ENCODE measurements around the gene TRIM15. TPM values are rescaled to one million over a fixed set of nuclear protein-coding genes. Genes with fewer than 3 reads are reported as not detected.

Gene TRIM15
- total and polyA plus RNA-seq, 2 donors from 2014 or later, result 2.2 to 7.1 TPM

DNA sequence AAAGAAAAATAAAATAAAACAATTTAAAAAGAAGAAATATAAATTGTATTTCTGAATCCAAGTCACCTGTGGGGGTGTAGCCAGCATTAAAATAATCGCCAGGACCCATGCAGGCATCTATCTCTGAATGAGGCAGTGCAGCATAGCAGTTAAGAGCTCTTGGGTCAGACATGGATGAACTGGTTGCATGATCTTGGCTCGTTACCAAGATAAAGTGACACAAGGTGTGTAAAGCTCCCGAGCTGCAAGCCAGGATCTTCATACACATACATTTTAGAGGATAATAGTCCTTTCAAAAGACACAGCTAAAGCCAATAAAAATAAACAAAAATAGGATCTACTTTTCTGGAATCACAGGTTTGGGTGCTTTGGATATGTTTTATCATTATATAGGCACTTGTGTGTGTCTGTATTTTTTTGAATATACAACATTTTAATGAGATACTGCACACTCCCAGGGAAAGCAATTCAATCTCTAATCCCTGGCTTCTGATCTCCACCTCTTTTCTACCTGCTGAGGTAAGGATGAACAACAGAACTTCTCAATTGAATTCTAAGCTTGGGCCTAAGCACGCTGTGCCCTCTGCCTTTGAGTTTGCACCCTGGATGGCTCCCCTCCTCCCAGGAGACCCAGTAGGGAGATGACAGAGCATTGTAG is 11.2 kb upstream of the TRIM15 start:
- no peaks in the 10 kb centered on the region for H3K9me3 ChIP-seq (ENCODE audit: control insufficient read depth in 2 of 3, insufficient read depth in 1 of 3, low read length in 3 of 3)
- TF ChIP-seq, protein P1, sequence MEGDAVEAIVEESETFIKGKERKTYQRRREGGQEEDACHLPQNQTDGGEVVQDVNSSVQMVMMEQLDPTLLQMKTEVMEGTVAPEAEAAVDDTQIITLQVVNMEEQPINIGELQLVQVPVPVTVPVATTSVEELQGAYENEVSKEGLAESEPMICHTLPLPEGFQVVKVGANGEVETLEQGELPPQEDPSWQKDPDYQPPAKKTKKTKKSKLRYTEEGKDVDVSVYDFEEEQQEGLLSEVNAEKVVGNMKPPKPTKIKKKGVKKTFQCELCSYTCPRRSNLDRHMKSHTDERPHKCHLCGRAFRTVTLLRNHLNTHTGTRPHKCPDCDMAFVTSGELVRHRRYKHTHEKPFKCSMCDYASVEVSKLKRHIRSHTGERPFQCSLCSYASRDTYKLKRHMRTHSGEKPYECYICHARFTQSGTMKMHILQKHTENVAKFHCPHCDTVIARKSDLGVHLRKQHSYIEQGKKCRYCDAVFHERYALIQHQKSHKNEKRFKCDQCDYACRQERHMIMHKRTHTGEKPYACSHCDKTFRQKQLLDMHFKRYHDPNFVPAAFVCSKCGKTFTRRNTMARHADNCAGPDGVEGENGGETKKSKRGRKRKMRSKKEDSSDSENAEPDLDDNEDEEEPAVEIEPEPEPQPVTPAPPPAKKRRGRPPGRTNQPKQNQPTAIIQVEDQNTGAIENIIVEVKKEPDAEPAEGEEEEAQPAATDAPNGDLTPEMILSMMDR (IDR thresholded peaks at IDR 0.05; ENCODE audit: borderline replicate concordance, extremely low read depth, insufficient read depth), result no peak

DNA sequence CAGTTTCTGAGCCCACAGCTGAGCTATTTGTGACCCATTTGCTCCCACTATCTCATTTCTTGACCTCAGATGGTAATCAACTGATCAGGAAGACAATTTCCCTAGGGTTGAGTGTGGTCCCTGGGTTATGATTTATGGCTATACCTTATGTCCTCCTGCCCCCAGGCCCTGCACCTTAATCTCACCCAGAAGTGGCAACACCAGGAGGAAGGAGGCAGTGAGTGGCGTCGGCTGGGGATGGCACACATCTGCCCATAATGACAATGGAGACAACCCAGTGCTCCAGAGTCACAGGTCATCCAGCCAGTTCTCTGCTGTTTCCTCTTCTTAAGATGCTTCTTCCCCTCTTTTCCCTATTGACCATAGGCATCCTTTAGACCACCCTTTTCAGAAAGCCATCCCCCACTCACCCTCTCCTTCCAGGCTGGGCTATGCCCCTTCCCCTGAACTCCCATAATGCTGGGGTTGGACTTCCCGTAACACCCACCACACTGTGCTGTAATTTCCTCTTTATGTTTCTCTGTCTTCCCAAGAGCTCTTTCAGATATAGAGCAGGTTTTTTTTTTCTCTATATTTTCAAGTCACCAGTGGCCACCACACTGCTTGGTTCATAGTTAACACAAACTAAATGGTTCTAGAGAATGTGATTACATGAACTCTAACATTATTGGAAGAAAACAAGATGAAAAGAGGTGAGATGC is 10.3 kb upstream of the TRIM15 start:
- DNase-seq (no peak), FAIRE-seq (no peak)
- no peaks in the 10 kb centered on the region for H3K36me3 ChIP-seq (ENCODE audit: control insufficient read depth in 2 of 3, insufficient read depth in 3 of 3, low read length in 3 of 3)
- peaks cover 0 to 18% (median 2%) of the 10 kb centered on the region in 3 donors for H3K4me1 ChIP-seq (ENCODE audit: control insufficient read depth in 2 of 3, insufficient read depth in 2 of 3, low read depth in 1 of 3, low read length in 3 of 3)
- no peaks in the 10 kb centered on the region for H3K27me3 ChIP-seq (ENCODE audit: control insufficient read depth, insufficient read depth, low read length)
- no peak overlapping the region for H3K9ac ChIP-seq (ENCODE audit: low read length in 3 of 3)
- no peaks in the 10 kb centered on the region for H3K9me3 ChIP-seq (ENCODE audit: control insufficient read depth in 2 of 3, insufficient read depth in 1 of 3, low read length in 3 of 3)
- H3K27ac ChIP-seq (ENCODE audit: low read depth in 2 of 2, low read length in 2 of 2), result no peak overlapping the region
- no peak overlapping the region for H3K4me3 ChIP-seq (ENCODE audit: low read length in 3 of 3)
- TF ChIP-seq, protein P1 (IDR thresholded peaks at IDR 0.05; ENCODE audit: borderline replicate concordance, extremely low read depth, insufficient read depth), result no peak
- intact Hi-C loops (cut with DNase I), result no loop called here

More for the DNA sequence above, 11.2 kb upstream of the TRIM15 start:
- intact Hi-C loops (cut with DNase I), result no loop called here
- no peak overlapping the region for H3K27ac ChIP-seq (ENCODE audit: low read depth in 2 of 2, low read length in 2 of 2)
- no peak overlapping the region for H3K9ac ChIP-seq (ENCODE audit: low read length in 3 of 3)
- no peak for DNase-seq
- peaks cover 0 to 18% (median 2%) of the 10 kb centered on the region in 3 donors for H3K4me1 ChIP-seq (ENCODE audit: control insufficient read depth in 2 of 3, insufficient read depth in 2 of 3, low read depth in 1 of 3, low read length in 3 of 3)
- no peaks in the 10 kb centered on the region for H3K27me3 ChIP-seq (ENCODE audit: control insufficient read depth, insufficient read depth, low read length)
- no peaks in the 10 kb centered on the region for H3K36me3 ChIP-seq (ENCODE audit: control insufficient read depth in 2 of 3, insufficient read depth in 3 of 3, low read length in 3 of 3)
- H3K4me3 ChIP-seq (ENCODE audit: low read length in 3 of 3), result no peak overlapping the region
- FAIRE-seq, result no peak

DNA sequence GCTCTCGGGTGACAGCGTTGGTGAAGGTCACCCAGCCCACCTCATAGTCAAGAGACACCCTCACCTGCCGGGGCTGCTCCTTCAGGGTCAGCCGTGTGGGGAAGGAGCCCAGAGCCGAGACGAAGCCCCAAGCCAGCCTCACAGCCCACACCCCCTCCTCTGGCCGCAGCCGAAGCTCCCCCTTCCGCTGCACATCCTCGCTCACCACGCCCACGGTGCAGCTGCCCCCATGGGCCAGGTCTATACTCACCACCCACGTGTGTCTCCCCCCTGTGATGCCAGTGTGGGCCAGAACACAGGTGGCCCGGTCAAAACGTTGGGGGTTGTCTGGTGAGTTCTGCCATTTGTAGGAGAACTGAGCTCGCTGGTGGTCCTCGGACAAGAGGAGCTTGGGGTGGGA is 9.3 kb upstream of the TRIM15 start:
- Histone ChIP-seq H3K4me1 (ENCODE audit: control insufficient read depth in 2 of 3, insufficient read depth in 2 of 3, low read depth in 1 of 3, low read length in 3 of 3) (peaks cover 0 to 18% (median 2%) of the 10 kb centered on the region in 3 donors), H3K9ac (ENCODE audit: low read length in 3 of 3) (no peak overlapping the region), H3K36me3 (ENCODE audit: control insufficient read depth in 2 of 3, insufficient read depth in 3 of 3, low read length in 3 of 3) (no peaks in the 10 kb centered on the region), H3K27ac (ENCODE audit: low read depth in 2 of 2, low read length in 2 of 2) (no peak overlapping the region), H3K4me3 (ENCODE audit: low read length in 3 of 3) (no peak overlapping the region), H3K9me3 (ENCODE audit: control insufficient read depth in 2 of 3, insufficient read depth in 1 of 3, low read length in 3 of 3) (no peaks in the 10 kb centered on the region), H3K27me3 (ENCODE audit: control insufficient read depth, insufficient read depth, low read length) (no peaks in the 10 kb centered on the region)
- FAIRE-seq (no peak), DNase-seq (no peak)
- intact Hi-C loops (cut with DNase I), result no loop called here
- TF ChIP-seq, protein P1 (IDR thresholded peaks at IDR 0.05; ENCODE audit: borderline replicate concordance, extremely low read depth, insufficient read depth), result no peak

Data from kidney (tissue), 14 donors.